Trophoblast cell (in vitro differentiated cells and primary cell): ENCODE data around the gene CALM3.
"Not testable (repeated sequence)": the region's sequence is repeated elsewhere in the genome, so short reads cannot be mapped to it uniquely, and the experiment has no call there.

Source experiments
- DNase-seq, 2 donors: peaks; one replicate each; pipeline ENCODE4 v3.0.0-alpha.2; 2016
- H2AFZ ChIP-seq: 2 replicates; pipeline ENCODE4 v1.6.1; 2013; ENCODE audit warnings: low read length, moderate library complexity, mild to moderate bottlenecking; ENCODE audit not compliant: insufficient read depth, poor library complexity
- H2AK5ac ChIP-seq: 2 replicates; pipeline ENCODE4 v1.6.1; 2013; ENCODE audit warnings: mild to moderate bottlenecking, low read length
- H2BK120ac ChIP-seq: 2 replicates; pipeline ENCODE4 v1.6.1; 2013; ENCODE audit warnings: low read length, mild to moderate bottlenecking, moderate library complexity; ENCODE audit not compliant: insufficient read depth, poor library complexity
- H2BK12ac ChIP-seq: 2 replicates; pipeline ENCODE4 v1.6.1; 2013; ENCODE audit warnings: mild to moderate bottlenecking, low read length, moderate library complexity
- H2BK5ac ChIP-seq: 2 replicates; pipeline ENCODE4 v1.6.1; 2013; ENCODE audit warnings: low read length, low read depth, moderate library complexity, mild to moderate bottlenecking; ENCODE audit not compliant: poor library complexity
- H3K14ac ChIP-seq: 2 replicates; pipeline ENCODE4 v1.6.1; 2013; ENCODE audit warnings: mild to moderate bottlenecking, low read length
- H3K18ac ChIP-seq: 2 replicates; pipeline ENCODE4 v1.6.1; 2013; ENCODE audit warnings: mild to moderate bottlenecking, low read length
- H3K23ac ChIP-seq: 2 replicates; pipeline ENCODE4 v1.6.1; 2013; ENCODE audit warnings: low read length
- H3K27ac ChIP-seq: 2 replicates; pipeline ENCODE4 v1.5.1; 2013; ENCODE audit warnings: low read depth, mild to moderate bottlenecking, inconsistent platforms, low read length, moderate library complexity
- H3K27me3 ChIP-seq: 2 replicates; pipeline ENCODE4 v1.6.1; 2013; ENCODE audit warnings: inconsistent platforms, mild to moderate bottlenecking, low read length, moderate library complexity; ENCODE audit not compliant: insufficient read depth
- H3K36me3 ChIP-seq, 2 experiments: 1 replicate in 1 of 2; 2 replicates in 1 of 2; pipeline ENCODE4 v1.6.1; 2013; ENCODE audit warnings: low read length in 2 of 2, mild to moderate bottlenecking in 2 of 2, moderate library complexity in 1 of 2; ENCODE audit not compliant: insufficient read depth in 2 of 2, control insufficient read depth in 1 of 2
- H3K4ac ChIP-seq: 2 replicates; pipeline ENCODE4 v1.6.1; 2013; ENCODE audit warnings: low read depth, mild to moderate bottlenecking, low read length, moderate library complexity
- H3K4me1 ChIP-seq, 2 experiments: 1 replicate in 1 of 2; 2 replicates in 1 of 2; pipeline ENCODE4 v1.6.1; 2013; ENCODE audit warnings: low read length in 2 of 2, mild to moderate bottlenecking in 2 of 2, moderate library complexity in 1 of 2; ENCODE audit not compliant: insufficient read depth in 2 of 2, control insufficient read depth in 1 of 2
- H3K4me2 ChIP-seq: 2 replicates; pipeline ENCODE4 v1.6.1; 2013; ENCODE audit warnings: inconsistent platforms, mild to moderate bottlenecking, low read length, moderate library complexity
- H3K4me3 ChIP-seq: 2 replicates; pipeline ENCODE4 v1.5.1; 2013; ENCODE audit warnings: mild to moderate bottlenecking, low read depth, low read length, inconsistent platforms
- H3K79me1 ChIP-seq: one replicate; pipeline ENCODE4 v1.6.1; 2013; ENCODE audit warnings: low read length
- H3K79me2 ChIP-seq: 2 replicates; pipeline ENCODE4 v1.6.1; 2013; ENCODE audit warnings: low read length, mild to moderate bottlenecking; ENCODE audit not compliant: control insufficient read depth, insufficient read depth, poor library complexity
- H3K9ac ChIP-seq: 2 replicates; pipeline ENCODE4 v1.6.1; 2013; ENCODE audit warnings: mild to moderate bottlenecking, low read length
- H3K9me3 ChIP-seq: 2 replicates; pipeline ENCODE4 v1.6.1; 2013; ENCODE audit warnings: low read depth, mild to moderate bottlenecking, control low read depth, inconsistent platforms, low read length; ENCODE audit not compliant: insufficient read depth
- H4K12ac ChIP-seq: 2 replicates; pipeline ENCODE4 v1.6.1; 2013; ENCODE audit warnings: low read depth, mild to moderate bottlenecking, low read length, moderate library complexity
- H4K8ac ChIP-seq: 2 replicates; pipeline ENCODE4 v1.6.1; 2013; ENCODE audit warnings: low read depth, mild to moderate bottlenecking, low read length, moderate library complexity
- H4K91ac ChIP-seq: one replicate; pipeline ENCODE4 v1.6.1; 2013; ENCODE audit warnings: low read depth, mild to moderate bottlenecking, low read length, moderate library complexity
- WGBS: extraction: QIAGEN DNeasy Blood & Tissue Kit; methylation state at CpG from one replicate; pipeline ENCODE4 v1.1.7; 2013; ENCODE audit warnings: missing lambda C conversion rate; ENCODE audit not compliant: insufficient read length, insufficient coverage; ENCODE audit errors: extremely low coverage; 5-methylcytosine and 5-hydroxymethylcytosine counted together

The CALM3 gene

GRCh38 chr19:46625731-46626130 is 24.6 kb downstream of the CALM3 start:
- Histone ChIP-seq H2BK120ac (no peak overlapping the region), H2BK5ac (no peak overlapping the region), H3K14ac (no peak overlapping the region), H3K4me3 (no peak overlapping the region), H2BK12ac (peak overlapping the region; percentile 37), H3K4ac (no peak overlapping the region), H3K4me2 (no peak overlapping the region), H3K9ac (no peak overlapping the region), H4K8ac (no peak overlapping the region), H3K23ac (no peak overlapping the region), H3K79me1 (peaks cover 4% of the 10 kb centered on the region), H2AK5ac (peak overlapping the region; percentile 0), H3K27ac (no peak overlapping the region), H3K36me3 (no peaks in the 10 kb centered on the region), H3K18ac (no peak overlapping the region), H3K79me2 (no peaks in the 10 kb centered on the region), H3K9me3 (no peaks in the 10 kb centered on the region), H3K4me1 (peaks cover 20 to 24% of the 10 kb centered on the region in 2 experiments), H4K91ac (peak overlapping the region; percentile 7), H2AFZ (no peak overlapping the region), H3K27me3 (no peaks in the 10 kb centered on the region), H4K12ac (no peak overlapping the region)
- WGBS, result no CpG with 5 or more reads among the region's 12 CpGs
- DNase-seq, result no peak

- Histone ChIP-seq H3K4me3 (no peak overlapping the region), H3K79me2 (no peaks in the 10 kb centered on the region), H4K8ac (no peak overlapping the region), H3K27ac (no peak overlapping the region), H3K4me2 (no peak overlapping the region), H4K91ac (peak overlapping the region; percentile 7), H3K36me3 (no peaks in the 10 kb centered on the region), H3K14ac (no peak overlapping the region), H3K79me1 (peaks cover under 1% of the 10 kb centered on the region), H3K4ac (no peak overlapping the region), H4K12ac (no peak overlapping the region), H3K4me1 (peaks cover 16 to 20% of the 10 kb centered on the region in 2 experiments), H3K18ac (no peak overlapping the region), H2AFZ (no peak overlapping the region), H3K27me3 (no peaks in the 10 kb centered on the region), H2BK120ac (no peak overlapping the region), H3K9ac (no peak overlapping the region), H3K23ac (no peak overlapping the region), H3K9me3 (no peaks in the 10 kb centered on the region), H2BK12ac (no peak overlapping the region), H2AK5ac (peak overlapping the region; percentile 48), H2BK5ac (no peak overlapping the region)
- DNase-seq, result no peak
- no CpG with 5 or more reads among the region's 14 CpGs for WGBS
Observed at GRCh38 chr19:46626446-46626845, 25.3 kb downstream of the CALM3 start.

- H3K14ac ChIP-seq, H4K91ac ChIP-seq, H3K4ac ChIP-seq, H2BK12ac ChIP-seq, H2BK120ac ChIP-seq, H3K18ac ChIP-seq, H3K9me3 ChIP-seq, H2AFZ ChIP-seq, H3K79me1 ChIP-seq, H4K8ac ChIP-seq, H3K4me2 ChIP-seq, H4K12ac ChIP-seq, H3K27me3 ChIP-seq, H3K9ac ChIP-seq, H3K4me3 ChIP-seq, DNase-seq, H3K36me3 ChIP-seq, H2BK5ac ChIP-seq, H3K23ac ChIP-seq, H2AK5ac ChIP-seq, H3K79me2 ChIP-seq, H3K27ac ChIP-seq: not testable (repeated sequence)
- peaks cover 17 to 22% of the 10 kb centered on the region in 2 experiments for H3K4me1 ChIP-seq
- WGBS, result no CpG with 5 or more reads among the region's 7 CpGs
Observed at GRCh38 chr19:46628970-46629369, 27.8 kb downstream of the CALM3 start.

GRCh38 chr19:46629546-46630025 is 28.5 kb downstream of the CALM3 start:
- H3K79me2 ChIP-seq, result no peaks in the 10 kb centered on the region
- H3K27me3 ChIP-seq, result peaks cover 2% of the 10 kb centered on the region
- DNase-seq, result no peak
- no peak overlapping the region for H4K91ac ChIP-seq
- no peak overlapping the region for H2AFZ ChIP-seq
- H3K79me1 ChIP-seq, result no peaks in the 10 kb centered on the region
- H3K18ac ChIP-seq, result no peak overlapping the region
- H3K9me3 ChIP-seq, result no peaks in the 10 kb centered on the region
- no peak overlapping the region for H3K9ac ChIP-seq
- H3K14ac ChIP-seq, result no peak overlapping the region
- peaks cover 17 to 23% of the 10 kb centered on the region in 2 experiments for H3K4me1 ChIP-seq
- H3K36me3 ChIP-seq, result no peaks in the 10 kb centered on the region
- H3K4me2 ChIP-seq, result no peak overlapping the region
- no CpG with 5 or more reads among the region's 15 CpGs for WGBS
- no peak overlapping the region for H3K23ac ChIP-seq
- H3K27ac ChIP-seq, result no peak overlapping the region
- no peak overlapping the region for H2BK12ac ChIP-seq
- H2AK5ac ChIP-seq, result no peak overlapping the region
- H3K4ac ChIP-seq, result no peak overlapping the region
- H4K8ac ChIP-seq, result no peak overlapping the region
- no peak overlapping the region for H2BK120ac ChIP-seq
- H3K4me3 ChIP-seq, result no peak overlapping the region
- H4K12ac ChIP-seq, result no peak overlapping the region
- H2BK5ac ChIP-seq, result no peak overlapping the region
